ENCODE data around the gene MECR. TPM values are rescaled to one million over a fixed set of nuclear protein-coding genes. Genes with fewer than 3 reads are reported as not detected.

MECR gene, protein sequence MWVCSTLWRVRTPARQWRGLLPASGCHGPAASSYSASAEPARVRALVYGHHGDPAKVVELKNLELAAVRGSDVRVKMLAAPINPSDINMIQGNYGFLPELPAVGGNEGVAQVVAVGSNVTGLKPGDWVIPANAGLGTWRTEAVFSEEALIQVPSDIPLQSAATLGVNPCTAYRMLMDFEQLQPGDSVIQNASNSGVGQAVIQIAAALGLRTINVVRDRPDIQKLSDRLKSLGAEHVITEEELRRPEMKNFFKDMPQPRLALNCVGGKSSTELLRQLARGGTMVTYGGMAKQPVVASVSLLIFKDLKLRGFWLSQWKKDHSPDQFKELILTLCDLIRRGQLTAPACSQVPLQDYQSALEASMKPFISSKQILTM
- 10 to 100 TPM in 3 of 4 donors, 1 to 10 TPM in 1; 7.4 to 23.4 (median 20.7) TPM for total RNA-seq

GRCh38 chr1:29230553-29231378 is at the start of gene MECR:
Gene MECR, minus strand, starts transcription at chr1:29230934. Its CDS starts 28 bp downstream, at chr1:29230906.
- Histone ChIP-seq H3K27ac (peak within 1 kb of the TSS; percentile 71 to 75), H3K9me3 (no peaks in the 10 kb centered on the region), H3K4me3 (peak within 1 kb of the TSS; percentile 58 to 77), H3K36me3 (no peaks in the 10 kb centered on the region), H3K4me1 (peaks cover 0 to 9% of the 10 kb centered on the region in 2 donors), H3K27me3 (no peaks in the 10 kb centered on the region)
- DNase-seq = peak; percentile 92 to 95
- intact Hi-C loops (cut with DNase I; ENCODE audit: low total_unique reads) = loop anchor here (10.0 kb wide), 1 partner anchor 1484 kb away; no protein-coding TSS in a partner anchor
- TF ChIP-seq, protein P1, sequence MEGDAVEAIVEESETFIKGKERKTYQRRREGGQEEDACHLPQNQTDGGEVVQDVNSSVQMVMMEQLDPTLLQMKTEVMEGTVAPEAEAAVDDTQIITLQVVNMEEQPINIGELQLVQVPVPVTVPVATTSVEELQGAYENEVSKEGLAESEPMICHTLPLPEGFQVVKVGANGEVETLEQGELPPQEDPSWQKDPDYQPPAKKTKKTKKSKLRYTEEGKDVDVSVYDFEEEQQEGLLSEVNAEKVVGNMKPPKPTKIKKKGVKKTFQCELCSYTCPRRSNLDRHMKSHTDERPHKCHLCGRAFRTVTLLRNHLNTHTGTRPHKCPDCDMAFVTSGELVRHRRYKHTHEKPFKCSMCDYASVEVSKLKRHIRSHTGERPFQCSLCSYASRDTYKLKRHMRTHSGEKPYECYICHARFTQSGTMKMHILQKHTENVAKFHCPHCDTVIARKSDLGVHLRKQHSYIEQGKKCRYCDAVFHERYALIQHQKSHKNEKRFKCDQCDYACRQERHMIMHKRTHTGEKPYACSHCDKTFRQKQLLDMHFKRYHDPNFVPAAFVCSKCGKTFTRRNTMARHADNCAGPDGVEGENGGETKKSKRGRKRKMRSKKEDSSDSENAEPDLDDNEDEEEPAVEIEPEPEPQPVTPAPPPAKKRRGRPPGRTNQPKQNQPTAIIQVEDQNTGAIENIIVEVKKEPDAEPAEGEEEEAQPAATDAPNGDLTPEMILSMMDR (IDR thresholded peaks at IDR 0.05) = peak; percentile 17 to 46 (median 28)
- peak; percentile 19 to 70 for TF ChIP-seq POLR2A (IDR thresholded peaks at IDR 0.05)

GRCh38 chr1:29279951-29280391 is 49.2 kb upstream of the MECR start:
- H3K27ac ChIP-seq = no peak overlapping the region
- no peak for DNase-seq
- H3K27me3 ChIP-seq = no peaks in the 10 kb centered on the region
- H3K4me3 ChIP-seq = no peak overlapping the region
- no peaks in the 10 kb centered on the region for H3K4me1 ChIP-seq
- no peaks in the 10 kb centered on the region for H3K9me3 ChIP-seq
- intact Hi-C loops (cut with DNase I; ENCODE audit: low total_unique reads) = no loop called here
- no peaks in the 10 kb centered on the region for H3K36me3 ChIP-seq
- TF ChIP-seq, protein P1 (IDR thresholded peaks at IDR 0.05) = no peak
- TF ChIP-seq POLR2A (IDR thresholded peaks at IDR 0.05) = no peak

DNA sequence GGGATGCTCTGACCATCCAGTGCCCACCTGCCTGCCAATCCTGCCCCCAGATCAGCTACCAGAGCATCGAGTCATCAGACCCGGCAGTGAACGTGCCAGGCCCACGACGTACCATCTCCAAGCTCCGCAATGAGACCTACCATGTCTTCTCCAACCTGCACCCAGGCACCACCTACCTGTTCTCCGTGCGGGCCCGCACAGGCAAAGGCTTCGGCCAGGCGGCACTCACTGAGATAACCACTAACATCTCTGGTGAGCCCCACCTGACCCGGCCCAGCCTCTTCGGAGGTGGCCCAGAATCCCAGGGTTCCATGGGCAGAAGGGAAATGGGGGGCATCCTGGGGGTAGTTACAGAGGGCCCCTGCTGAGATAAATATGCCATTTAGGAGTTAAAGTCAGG is 48.7 kb upstream of the MECR start:
- Histone ChIP-seq H3K27me3 (no peaks in the 10 kb centered on the region), H3K36me3 (no peaks in the 10 kb centered on the region), H3K27ac (no peak overlapping the region), H3K9me3 (no peaks in the 10 kb centered on the region), H3K4me1 (no peaks in the 10 kb centered on the region), H3K4me3 (no peak overlapping the region)
- intact Hi-C loops (cut with DNase I; ENCODE audit: low total_unique reads) = no loop called here
- DNase-seq = no peak
- TF ChIP-seq POLR2A (IDR thresholded peaks at IDR 0.05) = no peak
- TF ChIP-seq, protein P1 (IDR thresholded peaks at IDR 0.05) = no peak

GRCh38 chr1:29278124-29278523 is 47.4 kb upstream of the MECR start:
- Histone ChIP-seq H3K9me3 (no peaks in the 10 kb centered on the region), H3K4me3 (no peak overlapping the region), H3K27me3 (no peaks in the 10 kb centered on the region), H3K4me1 (no peaks in the 10 kb centered on the region), H3K27ac (no peak overlapping the region), H3K36me3 (no peaks in the 10 kb centered on the region)
- TF ChIP-seq, protein P1 (IDR thresholded peaks at IDR 0.05) = no peak
- no peak for TF ChIP-seq POLR2A (IDR thresholded peaks at IDR 0.05)
- intact Hi-C loops (cut with DNase I; ENCODE audit: low total_unique reads) = no loop called here
- DNase-seq = no peak

All from uterus (tissue), 4 donors.